GM18520 (cell line): ENCODE measurements around the gene ATP5PB.

ENCODE experiments used
- ATAC-seq: cut with Tn5 transposase; IDR thresholded peaks from one replicate; pipeline ENCODE4 v1.9.1; 2021; ENCODE audit not compliant: unreplicated experiment

Gene ATP5PB

DNA sequence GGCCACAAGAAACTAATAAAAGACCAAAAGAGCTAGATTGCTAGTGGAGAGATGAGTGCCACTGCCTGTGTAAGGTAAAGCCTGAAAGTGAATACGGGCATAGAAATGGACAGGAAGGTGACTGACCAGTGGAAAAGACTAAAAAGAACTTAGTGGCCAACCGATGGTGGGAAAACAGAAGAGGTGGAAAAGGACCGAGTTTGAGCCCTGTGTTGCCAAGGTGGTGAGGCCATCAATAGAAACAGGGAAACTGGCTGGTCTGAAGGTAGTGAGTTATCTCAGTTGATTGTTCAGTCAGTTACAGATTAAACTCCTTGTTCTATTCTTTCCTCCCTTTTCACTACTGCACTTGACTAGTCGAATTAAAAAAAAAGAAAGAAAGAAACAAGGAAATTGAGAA lies 2.7 kb upstream of the ATP5PB start:
- ATAC-seq: no peak

DNA sequence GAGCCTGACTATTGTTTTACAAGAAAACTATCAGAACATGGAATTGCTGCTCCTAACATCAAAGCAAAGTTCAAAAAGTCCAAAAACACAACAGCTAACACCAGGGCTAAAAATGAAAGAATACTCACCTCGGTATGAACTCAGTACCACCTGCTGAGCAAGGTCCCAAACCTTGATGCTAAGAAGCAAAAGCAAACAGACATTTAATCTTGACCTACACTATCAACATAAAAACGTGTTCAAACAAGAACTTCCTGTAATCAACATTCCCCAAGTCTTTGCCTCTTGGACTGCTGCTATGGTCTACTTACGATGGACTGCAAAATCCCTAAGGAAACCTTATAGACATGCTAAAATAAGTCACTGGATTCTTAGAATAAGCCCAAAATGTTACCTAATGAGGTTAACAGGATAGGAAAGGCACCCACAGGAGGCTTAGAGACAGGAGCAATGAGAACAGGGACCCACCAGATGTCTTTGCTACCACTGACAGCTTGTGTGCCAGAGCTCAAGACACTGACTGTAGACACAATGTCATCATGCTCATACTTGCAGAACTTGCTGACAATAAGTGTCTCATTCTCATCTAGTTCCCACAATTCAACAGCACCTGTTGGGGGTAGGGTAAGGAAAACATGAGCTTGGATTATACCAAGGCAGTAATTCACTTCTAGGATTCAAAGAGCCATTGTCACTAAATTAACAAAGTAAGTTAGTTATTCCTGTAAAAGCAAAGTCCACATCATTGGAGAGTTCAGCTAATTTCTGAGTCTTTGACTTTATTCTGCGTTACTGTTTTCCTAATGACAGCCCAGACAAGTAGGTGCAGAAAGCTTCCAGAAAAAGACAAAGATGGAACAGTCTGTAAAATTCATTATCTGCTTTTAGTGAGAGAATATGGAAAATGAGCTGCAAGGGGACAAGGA lies 2.0 kb upstream of the ATP5PB start:
- no peak for ATAC-seq

DNA sequence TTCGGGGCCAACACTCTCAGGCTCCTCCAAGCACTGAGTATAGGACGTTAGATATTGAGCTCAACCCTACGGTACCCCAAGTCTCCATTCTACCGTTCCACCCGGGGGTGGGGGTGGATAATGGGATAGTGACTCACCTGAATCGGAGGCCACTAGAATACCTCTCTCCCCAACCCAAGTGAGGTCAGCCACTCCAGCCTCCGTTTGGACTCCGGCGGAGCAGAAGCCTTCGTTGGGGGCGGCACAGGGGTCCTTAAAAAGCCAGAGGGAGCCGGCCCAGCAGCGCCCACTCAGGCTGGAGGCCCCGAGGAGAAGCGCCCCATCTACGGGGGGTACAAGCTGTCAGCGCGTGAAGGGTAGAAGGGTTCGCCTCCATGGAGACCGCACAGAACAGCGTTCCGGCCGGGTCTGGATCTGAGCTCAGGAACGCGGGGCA lies 764 bp upstream of the ATP5PB start:
- no peak for ATAC-seq

DNA sequence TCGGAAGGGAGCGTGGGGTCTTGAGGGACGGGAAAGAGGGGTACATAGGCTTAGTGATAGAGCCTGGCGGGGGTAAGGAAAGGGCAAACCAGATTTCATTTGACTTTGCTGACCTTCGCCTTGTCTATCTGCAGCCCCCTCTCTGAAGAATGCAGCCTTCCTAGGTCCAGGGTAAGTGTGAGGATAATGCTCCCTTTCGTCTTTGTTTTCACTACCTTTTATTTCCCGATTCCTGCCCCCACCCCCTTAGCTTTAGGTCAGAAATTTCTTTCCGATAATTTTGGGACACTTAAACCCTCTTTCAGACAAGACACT lies 396 bp downstream of the ATP5PB start:
- ATAC-seq: peak; percentile 1

DNA sequence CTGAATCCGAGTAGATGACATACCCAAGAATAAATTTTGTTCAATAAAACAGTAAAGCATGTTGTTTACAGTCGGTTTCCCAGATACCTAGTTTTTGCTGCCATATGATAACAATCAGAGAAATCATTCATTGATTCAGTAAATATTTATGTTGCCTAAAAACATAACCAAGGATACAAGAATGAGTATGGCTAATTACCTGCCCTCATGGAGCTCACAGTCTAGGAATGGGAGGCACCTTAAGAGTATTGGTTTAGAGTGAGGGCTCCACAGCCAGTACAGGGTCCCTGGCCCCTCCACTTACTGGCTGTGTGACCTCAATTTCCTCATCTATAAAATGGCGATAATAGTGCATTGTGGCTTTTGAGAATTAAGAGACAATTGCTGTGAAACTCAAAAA lies 921 bp downstream of the ATP5PB start:
- ATAC-seq: no peak

DNA sequence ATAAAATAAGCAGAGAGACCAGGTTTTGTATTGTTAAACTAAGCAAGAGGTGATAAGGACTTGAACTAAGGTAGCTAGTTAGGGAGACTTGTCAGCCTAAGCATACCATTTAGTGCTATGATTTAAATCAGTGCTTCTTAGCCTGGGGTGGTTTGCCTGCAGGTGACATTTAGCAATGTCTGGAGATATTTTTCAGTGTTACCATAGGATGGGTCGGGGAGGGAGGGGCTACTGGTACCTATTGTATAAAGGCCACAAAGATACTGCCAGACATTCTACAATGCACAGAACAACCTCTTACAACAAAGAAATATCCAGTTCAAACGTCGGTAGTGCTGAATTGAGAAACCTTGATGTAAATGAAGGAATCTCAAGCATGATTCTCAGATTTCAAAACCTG lies 3.3 kb downstream of the ATP5PB start:
- ATAC-seq: no peak

DNA sequence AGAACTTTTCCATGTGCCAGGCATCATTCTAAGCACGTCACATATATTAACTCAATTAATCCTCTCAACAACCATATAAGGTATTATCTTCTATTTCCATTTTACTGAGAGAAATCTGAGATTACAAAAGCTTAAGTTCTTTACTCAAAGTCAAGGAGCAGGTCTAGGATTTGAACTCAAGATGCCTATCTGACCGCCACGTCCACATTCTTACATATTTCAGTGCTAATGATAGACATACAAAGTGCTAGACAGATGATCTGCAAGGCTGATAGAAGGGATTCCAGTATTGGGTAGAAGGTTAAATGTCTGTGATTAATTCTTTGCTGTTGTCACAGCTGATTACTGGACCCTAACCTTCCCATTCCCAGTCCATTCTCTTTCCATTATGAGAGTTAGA lies 4.4 kb downstream of the ATP5PB start:
- ATAC-seq: no peak

DNA sequence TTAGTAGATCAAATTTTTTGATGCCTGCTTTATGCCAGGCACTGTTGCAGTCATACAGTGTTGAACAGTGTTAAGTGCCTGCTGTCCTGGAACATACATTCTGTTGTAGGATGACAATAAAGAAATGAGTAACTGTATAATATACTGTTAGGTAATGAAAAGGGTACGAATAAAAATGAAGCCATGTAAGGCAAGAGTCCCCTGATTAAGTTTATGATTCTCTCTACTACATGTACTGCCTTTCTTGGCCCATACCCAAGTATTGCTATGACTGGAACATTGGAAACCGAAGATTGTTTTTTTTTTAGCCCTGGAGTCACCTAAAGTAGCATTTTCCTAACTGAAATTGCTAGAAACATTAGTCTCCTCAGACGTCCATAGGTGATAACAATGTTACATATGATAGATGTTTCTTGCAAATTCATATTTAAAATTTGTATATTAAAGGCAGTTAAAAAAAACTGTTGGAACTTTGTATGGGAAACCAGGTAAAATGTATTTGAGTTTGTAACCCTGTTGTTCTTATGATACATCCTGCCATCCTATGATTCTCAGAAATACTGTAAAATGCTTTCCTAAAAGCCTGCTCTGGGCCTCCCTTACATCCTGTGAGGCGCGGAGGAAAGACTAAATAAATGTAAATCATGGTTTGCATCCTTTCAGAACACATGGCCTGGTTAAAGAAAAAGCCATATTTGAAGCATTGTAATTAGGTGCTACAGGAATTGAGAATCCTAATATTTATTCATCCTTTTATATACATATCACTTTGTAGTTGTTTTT lies 5.8 kb downstream of the ATP5PB start:
- no peak for ATAC-seq

DNA sequence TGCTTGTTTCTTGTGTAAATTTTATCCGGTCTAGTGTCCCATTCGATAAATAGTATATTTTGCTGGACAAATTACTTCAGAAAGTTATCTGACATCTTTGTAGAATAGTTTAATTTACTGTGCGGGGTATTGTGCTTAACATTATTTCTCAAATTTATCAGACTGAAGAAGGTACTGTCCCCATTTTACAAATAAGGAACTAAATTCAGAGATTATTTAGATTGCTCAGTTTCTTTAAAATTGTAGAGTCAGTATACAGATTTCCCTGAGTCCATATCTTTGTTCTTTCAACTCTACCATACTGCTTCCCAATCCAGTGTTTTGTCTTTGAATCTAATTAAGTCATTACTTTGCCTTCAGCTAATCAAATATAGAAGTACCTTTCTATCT lies 6.4 kb downstream of the ATP5PB start:
- no peak for ATAC-seq

DNA sequence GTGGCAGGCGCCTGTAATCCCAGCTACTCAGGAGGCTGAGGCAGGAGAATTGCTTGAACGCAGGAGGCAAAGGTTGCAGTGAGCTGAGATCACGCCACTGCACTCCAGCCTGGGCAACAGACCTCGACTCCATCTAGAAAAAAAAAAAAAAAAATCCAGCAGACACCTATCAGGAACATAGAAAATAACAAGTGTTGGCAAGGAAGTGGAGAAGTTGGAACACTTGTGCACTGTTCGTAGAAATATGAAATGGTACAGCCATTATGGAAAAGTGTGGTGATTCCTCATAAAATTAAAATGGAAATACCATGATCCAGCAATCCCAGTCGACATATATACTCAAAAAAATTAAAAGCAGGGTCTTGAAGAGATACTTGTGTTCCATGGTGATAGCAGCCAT lies 12.5 kb downstream of the ATP5PB start:
- ATAC-seq: no peak

DNA sequence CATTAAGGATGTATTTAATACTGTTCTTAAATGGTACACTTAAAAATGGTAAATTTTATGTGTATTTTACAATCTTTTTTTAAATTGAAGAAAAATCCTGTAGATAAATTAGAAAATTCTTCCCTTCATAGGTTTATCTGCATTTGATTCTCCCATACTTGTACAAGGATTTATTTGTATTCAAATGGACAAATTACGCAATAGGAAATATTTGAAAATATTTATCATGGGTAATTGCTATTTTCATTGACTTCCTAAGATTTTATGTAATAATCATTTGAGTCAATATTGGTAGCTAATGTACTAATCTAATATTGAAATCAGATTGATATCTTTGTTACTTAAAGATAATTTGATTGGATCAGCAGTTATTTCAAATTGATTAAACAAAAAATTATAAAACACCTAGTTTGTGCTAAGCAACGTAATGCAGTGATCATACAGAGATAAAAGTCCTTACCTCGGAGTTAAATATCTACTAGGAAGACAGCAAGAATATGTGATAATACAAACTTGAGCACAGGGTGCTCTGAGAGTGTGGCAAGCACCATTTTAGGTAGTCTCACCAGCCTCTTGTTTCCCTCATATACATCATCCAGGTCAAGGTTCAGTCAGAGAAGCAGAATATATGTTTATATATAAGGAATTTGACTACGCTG lies 13.2 kb downstream of the ATP5PB start:
- no peak for ATAC-seq

DNA sequence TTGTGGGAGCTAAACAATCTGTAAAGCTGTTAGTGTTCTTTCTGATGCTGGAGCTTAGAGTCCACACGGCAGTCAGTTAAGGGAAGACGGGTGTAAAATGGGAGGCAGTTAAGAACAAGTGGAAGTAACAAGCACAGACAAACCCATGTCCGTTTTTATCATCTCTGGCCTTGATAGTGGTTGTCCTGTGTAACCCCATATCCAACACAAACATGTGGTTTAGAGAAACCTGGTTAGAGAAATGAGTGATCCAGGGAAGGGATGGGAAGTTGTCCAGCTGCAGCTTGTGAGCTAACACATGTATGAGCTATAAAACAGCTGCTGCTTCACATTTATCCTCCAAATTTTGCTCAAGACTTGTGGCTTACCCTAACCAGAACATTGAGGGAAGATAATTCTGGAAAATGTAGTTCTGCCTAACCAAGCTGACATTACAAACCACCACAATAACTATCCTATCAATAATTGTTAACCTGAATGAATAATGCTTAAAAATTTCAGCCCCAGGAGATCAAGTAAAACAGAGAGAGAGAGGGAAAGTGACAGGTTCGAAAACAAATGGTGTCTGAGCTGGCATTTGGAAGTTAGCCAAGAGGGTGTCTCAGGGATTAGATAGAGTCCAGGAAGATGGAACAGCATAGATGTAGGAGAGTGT lies 13.9 kb downstream of the ATP5PB start:
- no peak for ATAC-seq

DNA sequence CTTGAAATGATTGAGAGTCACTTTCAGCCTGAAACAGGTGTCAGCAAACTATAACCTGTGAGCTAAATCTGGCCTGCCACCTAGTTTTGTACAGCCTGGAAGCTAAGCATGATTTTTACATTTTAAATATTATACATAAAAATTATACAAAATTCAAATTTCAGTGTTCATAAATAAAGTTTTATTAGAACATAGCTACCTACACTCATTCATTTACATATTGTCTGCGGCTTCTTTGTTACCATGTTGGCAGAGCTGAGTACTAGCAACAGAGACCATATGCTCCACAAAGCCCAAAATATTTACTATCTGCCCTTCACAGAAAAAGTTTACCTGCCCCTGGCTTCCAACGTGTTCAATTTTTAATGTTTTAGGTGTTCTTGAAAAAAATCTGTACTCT lies 16.5 kb downstream of the ATP5PB start:
- ATAC-seq: no peak

DNA sequence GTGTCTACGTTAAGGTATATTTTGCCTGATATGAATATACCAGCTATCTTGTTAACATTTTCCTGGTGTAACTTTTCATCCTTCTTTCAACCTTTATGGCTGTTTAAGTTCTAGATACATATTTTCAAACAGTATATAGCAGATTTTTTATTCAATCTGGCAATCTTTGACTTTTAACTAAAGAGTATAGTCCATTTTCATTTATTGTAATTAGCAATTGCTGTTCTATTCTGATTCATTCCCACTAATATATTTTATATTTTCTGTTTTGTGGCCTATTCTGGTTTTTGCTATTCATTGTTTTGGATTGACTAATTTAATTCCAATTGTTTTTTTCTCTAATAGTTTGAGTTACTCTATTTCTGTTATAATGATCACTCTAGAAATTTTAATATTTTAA lies 17.2 kb downstream of the ATP5PB start:
- ATAC-seq: no peak

DNA sequence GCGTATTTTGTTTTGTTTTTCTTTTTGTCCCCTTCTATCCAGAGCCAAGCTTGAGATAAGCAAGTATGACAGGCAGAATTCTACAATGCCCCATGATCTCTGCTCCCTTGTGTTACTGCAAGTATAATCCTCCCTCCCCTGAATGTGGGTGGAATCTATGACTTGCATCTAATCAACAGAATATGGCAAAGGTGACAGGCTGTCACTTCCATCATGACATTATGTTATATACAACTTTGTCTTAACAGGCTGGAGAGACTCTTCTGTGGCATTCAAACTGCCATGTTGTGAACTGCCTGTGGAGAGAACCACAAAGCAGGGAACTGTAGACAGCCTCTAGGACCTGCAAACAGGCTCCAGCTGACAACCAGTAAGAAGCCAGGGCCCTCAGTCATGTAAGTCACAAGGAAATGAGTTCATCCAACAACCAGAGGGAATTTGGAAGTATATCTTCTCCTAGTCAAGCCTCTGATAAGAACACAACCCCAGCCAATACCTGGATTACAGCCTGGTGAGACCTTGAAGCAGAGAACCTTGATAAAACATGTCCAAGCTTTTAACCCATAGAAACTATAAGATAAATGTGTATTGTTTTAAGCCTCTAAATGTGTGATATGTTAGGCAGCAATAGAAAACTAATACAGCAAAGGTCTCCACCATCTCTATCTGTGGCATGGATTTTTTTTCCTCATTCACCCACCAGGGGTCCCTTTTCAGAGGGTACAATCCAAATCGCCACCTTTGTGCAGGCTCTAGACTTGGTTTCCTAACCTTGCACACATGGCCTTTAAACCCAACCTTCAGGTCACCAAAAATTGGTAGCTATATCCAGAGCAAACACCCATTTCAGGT lies 18.8 kb downstream of the ATP5PB start:
- no peak for ATAC-seq

DNA sequence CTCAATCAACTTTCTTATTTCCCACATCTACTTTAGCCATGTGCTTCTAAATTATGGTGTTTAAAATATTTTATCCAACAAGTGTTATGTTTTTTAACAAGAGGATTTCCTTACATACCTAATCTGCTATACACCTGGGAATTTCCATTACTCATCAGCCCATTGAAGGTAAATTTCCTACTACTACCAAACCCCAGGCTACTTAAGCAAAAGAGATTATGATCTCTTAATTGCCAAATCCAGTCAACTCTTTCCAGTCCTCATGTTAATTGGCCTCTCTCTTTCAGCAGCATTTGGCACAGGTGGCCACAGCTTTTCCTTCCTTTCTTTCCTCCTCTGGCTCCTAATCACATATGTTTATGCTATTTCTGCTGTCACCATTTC lies 19.4 kb downstream of the ATP5PB start:
- ATAC-seq: no peak

DNA sequence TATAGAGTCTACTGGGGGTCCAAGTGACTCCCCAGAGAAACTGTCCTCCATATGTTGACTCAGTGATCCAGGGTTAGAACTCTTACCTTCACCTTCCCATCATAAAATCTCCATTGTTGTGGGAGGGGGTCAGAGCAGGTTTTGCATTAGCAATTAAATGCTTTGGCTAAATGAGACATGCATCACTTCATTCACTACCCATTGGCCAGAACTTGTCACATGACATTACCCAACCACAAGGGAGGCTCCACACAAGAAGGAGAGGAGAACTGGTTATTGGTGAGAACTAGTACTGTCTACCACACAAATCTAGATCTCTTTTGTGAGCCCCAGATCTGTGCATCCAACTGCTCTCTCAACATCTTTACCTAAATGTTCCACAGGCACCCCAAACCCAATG lies 20.3 kb downstream of the ATP5PB start:
- no peak for ATAC-seq

DNA sequence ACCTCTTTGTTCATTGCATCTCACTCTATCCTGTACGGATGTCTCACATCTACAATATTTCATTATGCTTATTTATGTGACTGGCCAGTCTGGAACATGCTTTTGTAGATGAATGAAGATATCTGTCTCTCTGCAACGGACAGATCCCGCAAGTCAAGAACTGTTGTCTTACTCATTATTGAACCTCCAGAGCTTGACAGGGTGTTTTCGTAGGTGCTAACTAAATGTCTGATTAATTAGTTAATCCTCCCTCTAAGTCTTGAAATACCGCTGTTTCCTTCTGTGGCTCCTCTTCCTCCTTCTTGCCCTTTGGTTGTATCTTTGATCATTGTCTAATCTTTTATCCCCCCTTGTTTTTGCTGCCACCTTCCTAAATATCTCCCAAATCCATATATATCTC lies 21.3 kb downstream of the ATP5PB start:
- ATAC-seq: no peak

DNA sequence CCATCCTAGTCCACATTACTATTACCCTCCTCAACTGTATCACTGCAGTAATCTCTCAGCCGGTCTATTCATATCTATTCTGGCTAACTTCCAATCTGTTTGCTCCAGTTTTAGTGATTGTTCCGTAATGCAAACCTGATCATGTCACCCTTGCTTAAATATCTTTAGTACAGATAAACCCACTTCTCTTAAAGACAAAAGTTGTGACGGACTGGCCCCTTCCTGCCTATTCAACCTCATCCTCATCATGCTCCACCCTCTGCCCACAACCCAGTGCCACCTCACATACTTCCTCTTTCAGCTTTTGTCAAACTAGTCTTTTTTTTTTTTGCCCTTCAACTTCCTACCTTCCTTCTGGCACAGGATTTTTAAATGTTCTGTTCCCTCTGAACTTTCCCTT lies 21.7 kb downstream of the ATP5PB start:
- ATAC-seq: no peak

DNA sequence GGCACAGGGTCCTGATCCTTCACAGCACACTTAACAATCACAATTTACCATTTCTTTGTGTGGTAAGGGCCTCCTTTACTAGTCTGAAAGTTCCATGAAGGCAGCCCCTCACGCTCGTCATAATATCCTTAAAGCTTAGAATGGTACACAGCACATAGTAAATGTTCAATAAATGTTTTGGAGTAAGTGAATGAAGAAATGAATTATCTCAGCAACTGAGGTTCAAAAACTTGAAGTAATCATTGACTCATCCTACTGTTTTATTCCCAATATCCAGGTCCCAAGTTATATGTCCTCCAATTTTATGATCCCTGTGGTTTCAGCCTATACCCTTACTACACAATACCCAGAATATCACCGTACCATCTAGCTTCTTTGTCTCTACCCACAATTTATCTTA lies 22.3 kb downstream of the ATP5PB start:
- no peak for ATAC-seq

DNA sequence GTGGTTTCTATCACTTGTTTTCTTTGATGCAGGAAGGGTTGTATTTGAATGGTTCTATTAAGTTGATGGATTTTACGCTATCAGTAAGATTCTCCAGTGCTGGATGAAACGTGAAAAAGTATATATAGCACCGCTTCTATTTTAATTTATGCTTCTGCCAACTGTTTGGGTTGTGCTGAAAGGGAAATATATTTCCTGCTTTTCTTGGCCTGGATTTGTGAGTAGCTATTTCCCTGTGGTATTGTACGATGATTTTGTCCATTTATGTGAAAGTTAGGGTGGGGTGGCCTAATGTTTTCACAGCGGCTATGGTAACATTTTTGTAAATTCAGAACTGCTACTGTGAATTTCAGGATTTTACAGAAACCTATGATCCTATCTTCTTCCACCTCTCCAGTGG lies 24.8 kb downstream of the ATP5PB start:
- no peak for ATAC-seq
